Measurements from ENCODE around the gene TLE2.

TLE2 gene

GRCh38 chr19:3029065-3029923 is at the start of gene TLE2:
Gene TLE2 (minus strand): TSS chr19:3029280. CDS start chr19:3028904, 376 bp downstream.
- DNase-seq, result no peak
- TF ChIP-seq CTCF (IDR thresholded peaks at IDR 0.05), result no peak
- H3K9me3 Mint-ChIP-seq, result peaks cover 12% of the 10 kb centered on the region
- peaks cover 97% of the 10 kb centered on the region for H3K27me3 Mint-ChIP-seq (ENCODE audit: low read depth, poor library complexity)
- no peak within 1 kb of the TSS for H3K4me3 Mint-ChIP-seq
- no peak within 1 kb of the TSS for H3K27ac Mint-ChIP-seq
- H3K36me3 Mint-ChIP-seq (ENCODE audit: low read depth), result no peaks in the 10 kb centered on the region
- peaks cover 7% of the 10 kb centered on the region for H3K4me1 Mint-ChIP-seq

- H3K27ac Mint-ChIP-seq, result no peak overlapping the region
- DNase-seq, result peak; percentile 82
- H3K4me3 Mint-ChIP-seq, result no peak overlapping the region
- peaks cover 4% of the 10 kb centered on the region for H3K4me1 Mint-ChIP-seq
- H3K9me3 Mint-ChIP-seq, result no peaks in the 10 kb centered on the region
- peaks cover 77% of the 10 kb centered on the region for H3K27me3 Mint-ChIP-seq (ENCODE audit: low read depth, poor library complexity)
- peak; percentile 89 for TF ChIP-seq CTCF (IDR thresholded peaks at IDR 0.05)
- H3K36me3 Mint-ChIP-seq (ENCODE audit: low read depth), result no peaks in the 10 kb centered on the region
These were observed 46.7 kb upstream of the TLE2 start for GRCh38 chr19:3075605-3076431.

- H3K4me1 Mint-ChIP-seq, result peaks cover 4% of the 10 kb centered on the region
- H3K4me3 Mint-ChIP-seq, result no peak overlapping the region
- no peak for TF ChIP-seq CTCF (IDR thresholded peaks at IDR 0.05)
- peaks cover 71% of the 10 kb centered on the region for H3K27me3 Mint-ChIP-seq (ENCODE audit: low read depth, poor library complexity)
- H3K9me3 Mint-ChIP-seq, result no peaks in the 10 kb centered on the region
- DNase-seq, result no peak
- no peaks in the 10 kb centered on the region for H3K36me3 Mint-ChIP-seq (ENCODE audit: low read depth)
- no peak overlapping the region for H3K27ac Mint-ChIP-seq
These were observed 45.0 kb upstream of the TLE2 start for GRCh38 chr19:3073931-3074595.

DNA sequence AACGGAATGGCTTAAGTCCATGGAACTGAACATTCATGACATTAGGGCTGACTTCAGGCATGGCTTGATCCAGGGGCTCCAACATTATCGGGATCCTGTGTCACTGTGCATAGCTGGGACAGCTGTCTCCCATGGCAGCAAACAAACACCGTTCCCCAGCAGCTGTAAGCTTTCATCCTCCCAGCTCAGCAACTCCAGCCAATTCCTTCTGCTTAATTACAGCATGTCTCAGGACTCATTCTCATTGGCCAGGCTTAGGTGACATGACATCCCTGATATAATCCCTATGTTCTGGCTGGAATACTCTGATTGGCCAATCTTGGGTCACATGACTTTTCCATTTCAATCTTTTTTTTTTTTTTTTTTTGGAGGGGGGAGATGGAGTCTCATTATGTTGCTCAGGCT is 44.1 kb upstream of the TLE2 start:
- no peaks in the 10 kb centered on the region for H3K36me3 Mint-ChIP-seq (ENCODE audit: low read depth)
- DNase-seq, result no peak
- H3K9me3 Mint-ChIP-seq, result no peaks in the 10 kb centered on the region
- peaks cover 65% of the 10 kb centered on the region for H3K27me3 Mint-ChIP-seq (ENCODE audit: low read depth, poor library complexity)
- no peak overlapping the region for H3K4me3 Mint-ChIP-seq
- H3K27ac Mint-ChIP-seq, result no peak overlapping the region
- peaks cover 6% of the 10 kb centered on the region for H3K4me1 Mint-ChIP-seq
- no peak for TF ChIP-seq CTCF (IDR thresholded peaks at IDR 0.05)

GRCh38 chr19:3071768-3072167 is 42.7 kb upstream of the TLE2 start:
- Mint-ChIP-seq H3K36me3 (ENCODE audit: low read depth) (no peaks in the 10 kb centered on the region), H3K9me3 (no peaks in the 10 kb centered on the region), H3K4me1 (peaks cover 14% of the 10 kb centered on the region), H3K4me3 (no peak overlapping the region), H3K27me3 (ENCODE audit: low read depth, poor library complexity) (peaks cover 62% of the 10 kb centered on the region), H3K27ac (no peak overlapping the region)
- no peak for DNase-seq
- TF ChIP-seq CTCF (IDR thresholded peaks at IDR 0.05), result no peak
